Loucy (cell line): ENCODE data around the gene SCOC.

Experiments used
- H2AFZ ChIP-seq: fragments of 200-600 bp; sonication (generic); 2 replicates; pipeline ENCODE4 v1.6.0; 2016; ENCODE audit warnings: antibody characterized with exemption, mild to moderate bottlenecking, low read length, moderate library complexity
- H3F3A ChIP-seq: fragments of 200-600 bp; 2 replicates; pipeline ENCODE4 v1.6.0; 2016; ENCODE audit warnings: antibody characterized with exemption, low read depth, mild to moderate bottlenecking
- H3K27me3 ChIP-seq: fragments of 200-600 bp; sonication (generic); 2 replicates; pipeline ENCODE4 v1.6.1; 2014; ENCODE audit warnings: low read length, mild to moderate bottlenecking; ENCODE audit not compliant: insufficient read depth, poor library complexity, severe bottlenecking
- H3K36me3 ChIP-seq: fragments of 200-600 bp; sonication (generic); 2 replicates; pipeline ENCODE4 v1.6.1; 2016; ENCODE audit warnings: low read length; ENCODE audit not compliant: insufficient read depth
- H3K4me1 ChIP-seq: fragments of 200-600 bp; sonication (generic); 2 replicates; pipeline ENCODE4 v1.5.1; 2014; ENCODE audit warnings: low read length, mild to moderate bottlenecking; ENCODE audit not compliant: insufficient read depth, poor library complexity, severe bottlenecking
- H3K4me2 ChIP-seq: fragments of 200-600 bp; sonication (generic); 2 replicates; pipeline ENCODE4 v1.6.0; 2014; ENCODE audit warnings: antibody characterized with exemption, low read length, low read depth, mild to moderate bottlenecking; ENCODE audit not compliant: poor library complexity, severe bottlenecking
- H3K4me3 ChIP-seq: fragments of 200-600 bp; sonication (generic); 2 replicates; pipeline ENCODE4 v1.5.1; 2014; ENCODE audit warnings: low read length, mild to moderate bottlenecking, mixed read lengths; ENCODE audit not compliant: poor library complexity, severe bottlenecking
- H3K79me2 ChIP-seq: fragments of 200-600 bp; sonication (generic); 2 replicates; pipeline ENCODE4 v1.6.1; 2014; ENCODE audit warnings: low read length; ENCODE audit not compliant: insufficient read depth
- H3K9ac ChIP-seq: fragments of 200-600 bp; sonication (generic); 2 replicates; pipeline ENCODE4 v1.6.0; 2014; ENCODE audit warnings: mild to moderate bottlenecking, low read depth, low read length, moderate library complexity; ENCODE audit not compliant: poor library complexity, severe bottlenecking
- H3K9me2 ChIP-seq: fragments of 200-600 bp; sonication (generic); replicated peaks from 2 replicates; pipeline ENCODE4 v1.6.1; 2016; ENCODE audit warnings: low read depth, low read length, mixed read lengths
- H3K9me3 ChIP-seq: fragments of 200-600 bp; sonication (generic); 2 replicates; pipeline ENCODE4 v1.6.1; 2014; ENCODE audit warnings: mild to moderate bottlenecking, antibody characterized with exemption, low read length, low read depth; ENCODE audit not compliant: insufficient read depth
- H4K20me1 ChIP-seq: fragments of 200-600 bp; sonication (generic); 2 replicates; pipeline ENCODE4 v1.6.0; 2014; ENCODE audit warnings: antibody characterized with exemption, low read length, mild to moderate bottlenecking; ENCODE audit not compliant: insufficient read depth, poor library complexity, severe bottlenecking
- CTCF ChIP-seq: fragments of 200-600 bp; sonication (generic); conservative IDR thresholded peaks from 2 replicates; pipeline ENCODE4 v1.5.1; 2014; ENCODE audit warnings: mild to moderate bottlenecking, antibody characterized with exemption, low read length
- EZH2phosphoT487 ChIP-seq: fragments of 200-600 bp; IDR thresholded peaks from 2 replicates; pipeline ENCODE4 v1.6.1; 2018; ENCODE audit warnings: antibody characterized with exemption, mild to moderate bottlenecking, moderate library complexity, borderline replicate concordance

The SCOC gene

GRCh38 chr4:140331245-140331644, 42.2 kb upstream of the SCOC start:
- Histone ChIP-seq H3K9ac (no peak overlapping the region), H3K36me3 (no peaks in the 10 kb centered on the region), H3K4me1 (peaks cover 6% of the 10 kb centered on the region), H4K20me1 (no peaks in the 10 kb centered on the region), H3K79me2 (no peaks in the 10 kb centered on the region), H3K9me2 (no peaks in the 10 kb centered on the region), H2AFZ (0 out of 2 replicates have a peak overlapping the region, but pooled peaks have one; percentile 61), H3K27me3 (no peaks in the 10 kb centered on the region), H3K4me3 (no peak overlapping the region), H3K9me3 (no peaks in the 10 kb centered on the region), H3F3A (no peaks in the 10 kb centered on the region), H3K4me2 (no peak overlapping the region)
- TF ChIP-seq EZH2phosphoT487, result no peak
- TF ChIP-seq CTCF, result no peak

- Histone ChIP-seq H3K4me3 (no peak overlapping the region), H3K9me2 (no peaks in the 10 kb centered on the region), H3K79me2 (no peaks in the 10 kb centered on the region), H2AFZ (no peak overlapping the region), H3K36me3 (no peaks in the 10 kb centered on the region), H3K9ac (no peak overlapping the region), H3F3A (no peaks in the 10 kb centered on the region), H3K4me1 (peaks cover 6% of the 10 kb centered on the region), H4K20me1 (no peaks in the 10 kb centered on the region), H3K27me3 (no peaks in the 10 kb centered on the region), H3K9me3 (no peaks in the 10 kb centered on the region), H3K4me2 (no peak overlapping the region)
- TF ChIP-seq CTCF (no peak), EZH2phosphoT487 (no peak)
Measured at GRCh38 chr4:140331876-140332275, 41.6 kb upstream of the SCOC start.

GRCh38 chr4:140332734-140333133, 40.7 kb upstream of the SCOC start:
- H4K20me1 ChIP-seq, result no peaks in the 10 kb centered on the region
- no peaks in the 10 kb centered on the region for H3K27me3 ChIP-seq
- no peak for TF ChIP-seq EZH2phosphoT487
- no peak for TF ChIP-seq CTCF
- H3K9ac ChIP-seq, result no peak overlapping the region
- no peak overlapping the region for H3K4me3 ChIP-seq
- H3K4me2 ChIP-seq, result no peak overlapping the region
- H3K9me2 ChIP-seq, result no peaks in the 10 kb centered on the region
- H3K36me3 ChIP-seq, result no peaks in the 10 kb centered on the region
- H2AFZ ChIP-seq, result no peak overlapping the region
- peaks cover 6% of the 10 kb centered on the region for H3K4me1 ChIP-seq
- H3K79me2 ChIP-seq, result no peaks in the 10 kb centered on the region
- H3K9me3 ChIP-seq, result no peaks in the 10 kb centered on the region
- H3F3A ChIP-seq, result no peaks in the 10 kb centered on the region
